Measurements from ENCODE around the gene SLC16A2. TPM values are rescaled to one million over a fixed set of nuclear protein-coding genes. Genes with fewer than 3 reads are reported as not detected.
A peak's percentile ranks its signal among the peaks of the same experiment; 100 is the strongest.

SLC16A2 gene
- total RNA-seq (10 to 100 TPM in 5 of 7 donors, 1 to 10 TPM in 2; 8.1 to 41.4 (median 24.1) TPM), polyA plus RNA-seq (10 to 100 TPM; 16.3 to 37.1 TPM)
- long read RNA-seq, donor 1, full-length matches to known transcripts, result 7 of 33 reads
- long read RNA-seq, donor 1, partial matches to known transcripts, result 22 of 33 reads
- long read RNA-seq, donor 1, other reads (novel, unspliced or antisense), result 4 of 33 reads
- long read RNA-seq, donor 2, full-length matches to known transcripts, result 7 of 12 reads
- long read RNA-seq, donor 2, partial matches to known transcripts, result 5 of 12 reads
- long read RNA-seq, donor 2, other reads (novel, unspliced or antisense), result 0 of 12 reads
- long read RNA-seq, donor 3, full-length matches to known transcripts, result 34 of 52 reads
- long read RNA-seq, donor 3, partial matches to known transcripts, result 15 of 52 reads
- long read RNA-seq, donor 3, other reads (novel, unspliced or antisense), result 3 of 52 reads

DNA sequence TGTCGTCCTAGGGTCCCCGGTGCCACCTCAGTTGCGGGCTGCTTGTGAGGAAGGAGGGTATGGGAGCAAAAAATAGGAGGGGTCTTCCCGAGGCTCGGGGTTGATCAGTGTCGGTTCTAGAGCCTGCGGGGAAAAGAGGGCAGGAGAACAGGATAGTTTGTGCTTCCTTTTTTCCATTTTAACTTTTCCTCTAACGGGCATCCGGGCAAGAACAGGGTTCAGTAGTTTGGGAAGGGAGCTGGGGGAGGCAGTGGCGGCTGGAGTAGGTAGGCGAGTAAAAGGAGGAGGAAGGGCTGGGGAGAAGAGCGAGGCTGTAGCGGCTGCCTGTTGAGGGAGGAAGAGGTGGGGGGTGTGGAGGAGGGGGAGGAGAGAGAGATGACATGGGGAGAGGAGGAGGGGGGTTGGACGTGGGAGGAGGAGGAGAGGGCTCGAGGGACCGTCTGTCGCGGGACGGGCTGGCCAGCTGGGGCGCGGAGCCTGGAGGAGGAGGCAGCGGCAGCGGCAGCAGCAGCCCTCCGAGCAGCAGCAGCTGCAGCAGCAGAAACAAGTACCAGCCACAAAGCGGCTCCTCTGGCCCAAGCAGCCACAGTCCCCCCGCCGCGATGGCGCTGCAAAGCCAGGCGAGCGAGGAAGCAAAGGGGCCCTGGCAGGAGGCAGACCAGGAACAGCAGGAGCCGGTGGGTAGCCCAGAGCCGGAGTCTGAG lies at the start of gene SLC16A2:
Gene SLC16A2, plus strand, starts transcription at position 458 of the 704 bp plus-strand sequence. Its CDS starts 145 bp downstream, at position 603.
- Histone ChIP-seq H3K4me3 (peak within 1 kb of the TSS; percentile 52), H3K27me3 (no peaks in the 10 kb centered on the region), H3K9me3 (no peaks in the 10 kb centered on the region), H3K4me1 (ENCODE audit: insufficient read depth) (no peaks in the 10 kb centered on the region), H3K27ac (peak within 1 kb of the TSS; percentile 83 to 94), H3K36me3 (no peaks in the 10 kb centered on the region)
- intact Hi-C loops (cut with DNase I), result loop anchor here in 2 of 4 donors (2.0 to 10.0 kb wide), 3 partner anchors 114 to 191 kb away; partner anchors contain the start of gene RLIM (in 1 of the 2)
- TF ChIP-seq POLR2A (IDR thresholded peaks at IDR 0.05), result no peak
- TF ChIP-seq, protein P1, sequence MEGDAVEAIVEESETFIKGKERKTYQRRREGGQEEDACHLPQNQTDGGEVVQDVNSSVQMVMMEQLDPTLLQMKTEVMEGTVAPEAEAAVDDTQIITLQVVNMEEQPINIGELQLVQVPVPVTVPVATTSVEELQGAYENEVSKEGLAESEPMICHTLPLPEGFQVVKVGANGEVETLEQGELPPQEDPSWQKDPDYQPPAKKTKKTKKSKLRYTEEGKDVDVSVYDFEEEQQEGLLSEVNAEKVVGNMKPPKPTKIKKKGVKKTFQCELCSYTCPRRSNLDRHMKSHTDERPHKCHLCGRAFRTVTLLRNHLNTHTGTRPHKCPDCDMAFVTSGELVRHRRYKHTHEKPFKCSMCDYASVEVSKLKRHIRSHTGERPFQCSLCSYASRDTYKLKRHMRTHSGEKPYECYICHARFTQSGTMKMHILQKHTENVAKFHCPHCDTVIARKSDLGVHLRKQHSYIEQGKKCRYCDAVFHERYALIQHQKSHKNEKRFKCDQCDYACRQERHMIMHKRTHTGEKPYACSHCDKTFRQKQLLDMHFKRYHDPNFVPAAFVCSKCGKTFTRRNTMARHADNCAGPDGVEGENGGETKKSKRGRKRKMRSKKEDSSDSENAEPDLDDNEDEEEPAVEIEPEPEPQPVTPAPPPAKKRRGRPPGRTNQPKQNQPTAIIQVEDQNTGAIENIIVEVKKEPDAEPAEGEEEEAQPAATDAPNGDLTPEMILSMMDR (IDR thresholded peaks at IDR 0.05), result no peak
- no peak for TF ChIP-seq EP300 (IDR thresholded peaks at IDR 0.05)
- WGBS, 3 donors, result 21 to 36% (median 27%) methylated on average over 29 to 33 of the region's 33 CpGs
- peak; percentile 72 to 82 (median 77) for DNase-seq

DNA sequence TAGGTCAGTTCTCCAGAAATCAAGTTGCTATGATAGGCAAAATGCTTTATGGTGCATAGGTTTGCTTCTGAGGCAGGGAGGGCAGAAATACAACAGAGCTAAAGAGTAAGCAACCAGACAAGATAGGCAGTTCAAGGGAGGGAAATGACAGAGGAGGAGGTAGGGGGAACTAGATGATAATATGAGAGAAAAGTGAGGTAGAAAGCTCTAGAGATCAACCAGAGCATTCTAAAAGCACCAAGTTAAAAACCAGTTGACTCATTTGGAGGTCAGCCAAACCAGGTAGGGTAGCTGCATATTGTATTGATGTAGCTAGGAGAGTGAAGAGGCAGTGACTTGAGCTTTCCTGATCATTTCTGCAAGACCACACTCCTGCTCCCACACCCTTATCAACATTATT lies 49.0 kb upstream of the SLC16A2 start:
- intact Hi-C loops (cut with DNase I), result no loop called here
- no peak for DNase-seq
- Histone ChIP-seq H3K27me3 (no peaks in the 10 kb centered on the region), H3K4me1 (ENCODE audit: insufficient read depth) (no peaks in the 10 kb centered on the region), H3K36me3 (no peaks in the 10 kb centered on the region), H3K27ac (no peak overlapping the region), H3K4me3 (no peak overlapping the region), H3K9me3 (no peaks in the 10 kb centered on the region)
- TF ChIP-seq POLR2A (IDR thresholded peaks at IDR 0.05) (no peak), EP300 (IDR thresholded peaks at IDR 0.05) (no peak)
- TF ChIP-seq, protein P1 (IDR thresholded peaks at IDR 0.05), result no peak

DNA sequence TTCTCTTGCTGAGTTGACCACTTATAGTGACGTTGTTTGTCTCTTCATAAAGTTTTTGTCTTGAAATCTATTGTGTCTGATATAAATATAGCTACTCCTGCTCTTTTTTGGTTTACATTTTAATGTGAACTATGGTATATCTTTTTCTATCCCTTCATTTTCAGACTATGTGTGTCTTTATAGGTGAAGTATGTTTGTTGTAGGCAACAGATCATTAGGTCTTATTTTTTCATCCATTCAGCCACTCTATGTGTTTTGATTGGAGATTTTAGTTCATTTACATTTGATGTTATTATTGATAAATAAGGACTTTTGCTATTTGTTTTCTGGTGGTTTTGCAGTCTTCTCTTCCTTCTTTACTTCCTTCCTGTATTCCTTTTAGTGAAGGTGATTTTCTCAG lies 44.0 kb upstream of the SLC16A2 start:
- intact Hi-C loops (cut with DNase I), result no loop called here

DNA sequence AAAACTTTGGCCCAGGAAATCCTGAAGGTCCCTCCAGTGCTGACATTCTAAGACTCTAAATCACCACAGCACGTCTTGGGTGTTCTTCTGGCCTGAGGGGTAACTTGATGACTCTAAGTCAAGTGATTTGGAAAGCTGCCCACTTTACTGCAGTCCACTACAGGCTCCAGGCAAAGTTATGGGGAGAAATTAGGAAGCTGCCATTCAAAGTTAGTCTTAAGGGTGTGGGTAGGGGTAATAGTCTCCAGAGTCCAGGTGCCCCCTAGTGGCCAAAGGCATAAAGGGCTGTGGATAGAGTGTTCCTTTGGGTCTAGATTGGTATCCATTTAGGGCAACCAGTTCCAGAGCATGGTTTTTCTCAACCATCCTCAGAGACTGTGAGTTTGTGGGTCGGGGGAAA lies 38.7 kb upstream of the SLC16A2 start:
- Histone ChIP-seq H3K4me3 (no peak overlapping the region), H3K36me3 (no peaks in the 10 kb centered on the region), H3K27ac (no peak overlapping the region), H3K27me3 (no peaks in the 10 kb centered on the region), H3K9me3 (no peaks in the 10 kb centered on the region), H3K4me1 (ENCODE audit: insufficient read depth) (no peaks in the 10 kb centered on the region)
- peak; percentile 17 to 54 (median 45) for DNase-seq
- intact Hi-C loops (cut with DNase I), result loop anchor here in 1 of 4 donors (5.0 kb wide), 1 partner anchor 170 kb away; no protein-coding TSS in a partner anchor
- 19 to 25% (median 21%) methylated on average over 2 of the region's 2 CpGs for WGBS, 3 donors
- no peak for TF ChIP-seq POLR2A (IDR thresholded peaks at IDR 0.05)
- TF ChIP-seq EP300 (IDR thresholded peaks at IDR 0.05), result no peak
- TF ChIP-seq, protein P1 (IDR thresholded peaks at IDR 0.05), result peak in 2 of 3 donors; percentile 14 to 35

More for the DNA sequence above, 44.0 kb upstream of the SLC16A2 start:
- H3K4me3 ChIP-seq, result no peak overlapping the region
- DNase-seq, result no peak
- TF ChIP-seq POLR2A (IDR thresholded peaks at IDR 0.05) (no peak), EP300 (IDR thresholded peaks at IDR 0.05) (no peak)
- TF ChIP-seq, protein P1 (IDR thresholded peaks at IDR 0.05), result no peak
- H3K36me3 ChIP-seq, result no peaks in the 10 kb centered on the region
- no peak overlapping the region for H3K27ac ChIP-seq
- H3K4me1 ChIP-seq (ENCODE audit: insufficient read depth), result no peaks in the 10 kb centered on the region
- H3K27me3 ChIP-seq, result no peaks in the 10 kb centered on the region
- no peaks in the 10 kb centered on the region for H3K9me3 ChIP-seq
- 26 to 49% (median 38%) methylated on average over 1 of the region's 1 CpG for WGBS, 3 donors

Measured in ovary (tissue), 10 donors.